CD4-positive, alpha-beta memory T cell (primary cell): ENCODE results near the gene FOXN3. TPM values are rescaled to one million over a fixed set of nuclear protein-coding genes. Genes with fewer than 3 reads are reported as not detected.
A peak's percentile ranks its signal among the peaks of the same experiment; 100 is the strongest.

ENCODE experiments used
- CTCF ChIA-PET: fragments of 350-600 bp; sonication (Branson Sonifier 250); formaldehyde crosslinking; loops from one replicate; lab custom pipeline; 2021; ENCODE audit warnings: inconsistent platforms; ENCODE audit not compliant: partially characterized antibody; lab: Charles Lee
- POLR2A ChIA-PET: fragments of 350-600 bp; sonication (Branson Sonifier 250); formaldehyde crosslinking; loops from one replicate; lab custom pipeline; 2021; ENCODE audit not compliant: partially characterized antibody; lab: Charles Lee
- DNase-seq, 5 donors: peaks; one replicate each; pipeline versions ENCODE4 v3.0.0 to v3.0.0-alpha.2; 2020 to 2022; ENCODE audit warnings: mixed read lengths in 1 of 5
- H3K27ac ChIP-seq: one replicate; pipeline ENCODE4 v1.7.0; 2013; ENCODE audit warnings: low read depth, low read length
- H3K27me3 ChIP-seq: 2 replicates; pipeline ENCODE4 v1.7.0; 2013; ENCODE audit warnings: mild to moderate bottlenecking, low read length, moderate library complexity; ENCODE audit not compliant: insufficient read depth
- H3K36me3 ChIP-seq: 2 replicates; pipeline ENCODE4 v1.7.0; 2013; ENCODE audit warnings: mild to moderate bottlenecking, low read length, moderate library complexity; ENCODE audit not compliant: insufficient read depth
- H3K4me1 ChIP-seq: 2 replicates; pipeline ENCODE4 v1.7.0; 2013; ENCODE audit warnings: mild to moderate bottlenecking, low read length, moderate library complexity; ENCODE audit not compliant: insufficient read depth
- H3K4me3 ChIP-seq, 2 donors: one replicate each; pipeline ENCODE4 v1.7.0; 2013; ENCODE audit warnings: low read length in 2 of 2, mild to moderate bottlenecking in 1 of 2
- H3K9me3 ChIP-seq, 2 donors: one replicate each; pipeline ENCODE4 v1.7.0; 2013; ENCODE audit warnings: low read length in 2 of 2, control low read depth in 1 of 2; ENCODE audit not compliant: control insufficient read depth in 1 of 2
- H3K27ac Mint-ChIP-seq, 7 donors: one replicate each; pipeline ENCODE4 v1.8.0; 2020 to 2021; ENCODE audit warnings: mixed read lengths in 7 of 7, mild to moderate bottlenecking in 6 of 7, inconsistent platforms in 3 of 7, moderate library complexity in 3 of 7
- H3K27me3 Mint-ChIP-seq, 2 donors: one replicate each; pipeline ENCODE4 v1.8.0; 2020 to 2021; ENCODE audit warnings: mixed read lengths in 2 of 2
- H3K36me3 Mint-ChIP-seq, 2 donors: one replicate each; pipeline ENCODE4 v1.8.0; 2020 to 2021; ENCODE audit warnings: mixed read lengths in 2 of 2, inconsistent platforms in 1 of 2, mild to moderate bottlenecking in 1 of 2
- H3K4me1 Mint-ChIP-seq, 4 donors: one replicate each; pipeline ENCODE4 v1.8.0; 2020 to 2021; ENCODE audit warnings: mixed read lengths in 4 of 4, mild to moderate bottlenecking in 1 of 4
- H3K4me3 Mint-ChIP-seq, 8 donors: one replicate each; pipeline ENCODE4 v1.8.0; 2020 to 2021; ENCODE audit warnings: mixed read lengths in 8 of 8, mild to moderate bottlenecking in 7 of 8, moderate library complexity in 6 of 8, inconsistent platforms in 3 of 8
- H3K9me3 Mint-ChIP-seq, 8 donors: one replicate each; pipeline ENCODE4 v1.8.0; 2020 to 2021; ENCODE audit warnings: mixed read lengths in 8 of 8, mild to moderate bottlenecking in 5 of 8, inconsistent platforms in 3 of 8, moderate library complexity in 1 of 8
- intact Hi-C: fragments of 100-400 bp; cut with micrococcal nuclease; formaldehyde crosslinking; loops from one replicate; pipeline ENCODE4 v1.15.1; 2023
- polyA plus RNA-seq, 2 donors: library from polyadenylated mRNA; unstranded; fragments of 300-500 nt; fragmentation: Illumina TruSeq; gene quantifications; one replicate each; pipeline ENCODE4 v1.2.3, GENCODE V29; 2021
- total RNA-seq, 2 experiments: library from RNA; stranded (reverse); gene quantifications; one replicate each; pipeline ENCODE4 v1.2.3, GENCODE V29; 2021

The FOXN3 gene
- total and polyA plus RNA-seq, 4 experiments from 2014 or later = 92.6 to 111 (median 106) TPM

DNA sequence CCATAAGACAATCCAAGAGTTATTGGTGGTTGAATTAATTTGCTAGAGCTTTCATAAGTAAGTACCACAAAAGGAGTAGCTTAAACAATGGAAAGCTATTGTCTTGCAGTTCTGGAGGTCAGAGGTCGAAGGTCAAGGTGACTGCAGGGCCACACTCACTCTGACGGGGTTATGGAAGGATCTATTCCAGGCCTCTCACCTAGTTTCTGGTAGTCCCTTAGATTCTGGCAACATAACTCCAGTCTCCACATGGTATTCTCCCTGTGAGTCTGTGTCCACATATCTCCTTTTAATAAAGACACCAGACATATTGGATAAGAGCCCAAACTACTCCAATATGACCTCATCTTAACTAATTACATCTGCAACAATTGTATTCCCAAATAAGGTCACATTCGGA lies 273.4 kb downstream of the FOXN3 start:
- Mint-ChIP-seq H3K9me3 (peaks cover 0 to 3% (median 0%) of the 10 kb centered on the region in 8 donors), H3K27me3 (peaks cover 0 to 6% of the 10 kb centered on the region in 2 donors), H3K4me1 (peaks cover 0 to 6% (median 0%) of the 10 kb centered on the region in 4 donors), H3K36me3 (no peaks in the 10 kb centered on the region), H3K27ac (no peak overlapping the region), H3K4me3 (no peak overlapping the region)
- no peaks in the 10 kb centered on the region for H3K9me3 ChIP-seq
- no peaks in the 10 kb centered on the region for H3K27me3 ChIP-seq
- CTCF ChIA-PET = no interaction called here
- H3K4me3 ChIP-seq = no peak overlapping the region
- no peak overlapping the region for H3K27ac ChIP-seq
- H3K4me1 ChIP-seq = no peaks in the 10 kb centered on the region
- intact Hi-C loops = no loop called here
- DNase-seq = no peak
- H3K36me3 ChIP-seq = no peaks in the 10 kb centered on the region
- POLR2A ChIA-PET = no interaction called here

GRCh38 chr14:89142366-89142765 lies 274.7 kb downstream of the FOXN3 start:
- Mint-ChIP-seq H3K27me3 (peaks cover 0 to 6% of the 10 kb centered on the region in 2 donors), H3K4me1 (peaks cover 0 to 6% (median 0%) of the 10 kb centered on the region in 4 donors), H3K4me3 (no peak overlapping the region), H3K36me3 (no peaks in the 10 kb centered on the region), H3K9me3 (peaks cover 0 to 9% (median 3%) of the 10 kb centered on the region in 8 donors), H3K27ac (no peak overlapping the region)
- intact Hi-C loops = no loop called here
- Histone ChIP-seq H3K27me3 (no peaks in the 10 kb centered on the region), H3K36me3 (no peaks in the 10 kb centered on the region), H3K4me3 (no peak overlapping the region), H3K27ac (no peak overlapping the region), H3K4me1 (no peaks in the 10 kb centered on the region), H3K9me3 (no peaks in the 10 kb centered on the region)
- ChIA-PET CTCF (no interaction called here), POLR2A (no interaction called here)
- DNase-seq = no peak

DNA sequence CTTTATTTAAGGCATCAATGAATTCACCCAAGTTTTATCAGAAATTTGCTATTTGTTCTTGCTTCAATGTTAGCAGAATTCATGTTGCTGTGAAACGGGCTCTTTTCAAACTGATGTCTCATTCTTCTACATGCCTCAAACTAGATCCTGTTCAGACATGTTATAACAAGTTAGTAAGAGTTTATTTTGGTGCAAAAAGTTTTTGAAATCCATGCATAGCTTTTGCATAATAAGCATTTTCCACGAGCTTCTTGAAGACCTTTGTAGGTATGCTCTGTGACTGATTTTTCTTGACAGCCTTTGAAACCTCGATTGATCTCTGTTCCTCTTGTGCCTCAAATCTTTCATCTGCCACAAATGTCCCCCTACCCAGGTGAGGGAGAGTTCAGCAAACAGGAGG lies 275.2 kb downstream of the FOXN3 start:
- Histone ChIP-seq H3K4me3 (no peak overlapping the region), H3K27me3 (no peaks in the 10 kb centered on the region), H3K36me3 (no peaks in the 10 kb centered on the region), H3K4me1 (no peaks in the 10 kb centered on the region), H3K27ac (no peak overlapping the region), H3K9me3 (no peaks in the 10 kb centered on the region)
- H3K27ac Mint-ChIP-seq = no peak overlapping the region
- POLR2A ChIA-PET = no interaction called here
- intact Hi-C loops = no loop called here
- CTCF ChIA-PET = no interaction called here
- no peak overlapping the region for H3K4me3 Mint-ChIP-seq
- peaks cover 0 to 2% of the 10 kb centered on the region in 2 donors for H3K36me3 Mint-ChIP-seq
- DNase-seq = no peak
- peaks cover 0 to 6% of the 10 kb centered on the region in 2 donors for H3K27me3 Mint-ChIP-seq
- H3K9me3 Mint-ChIP-seq = peaks cover 0 to 14% (median 8%) of the 10 kb centered on the region in 8 donors
- H3K4me1 Mint-ChIP-seq = peaks cover 0 to 6% (median 0%) of the 10 kb centered on the region in 4 donors

- Mint-ChIP-seq H3K27me3 (peaks cover 0 to 3% of the 10 kb centered on the region in 2 donors), H3K36me3 (peaks cover 8 to 10% of the 10 kb centered on the region in 2 donors), H3K4me3 (no peak overlapping the region), H3K27ac (no peak overlapping the region), H3K9me3 (peaks cover 6 to 29% (median 23%) of the 10 kb centered on the region in 8 donors), H3K4me1 (peaks cover 0 to 6% (median 0%) of the 10 kb centered on the region in 4 donors)
- H3K36me3 ChIP-seq = no peaks in the 10 kb centered on the region
- H3K4me3 ChIP-seq = no peak overlapping the region
- H3K27ac ChIP-seq = no peak overlapping the region
- H3K27me3 ChIP-seq = no peaks in the 10 kb centered on the region
- CTCF ChIA-PET = interaction anchor here (1.5 kb wide), 1 partner anchor 21 kb away, joined by 3 read pairs; no protein-coding TSS in a partner anchor
- intact Hi-C loops = no loop called here
- H3K9me3 ChIP-seq = peaks cover 0 to 5% of the 10 kb centered on the region in 2 donors
- POLR2A ChIA-PET = no interaction called here
- H3K4me1 ChIP-seq = no peaks in the 10 kb centered on the region
- no peak for DNase-seq
Measured at GRCh38 chr14:89140326-89140725, 276.7 kb downstream of the FOXN3 start.

DNA sequence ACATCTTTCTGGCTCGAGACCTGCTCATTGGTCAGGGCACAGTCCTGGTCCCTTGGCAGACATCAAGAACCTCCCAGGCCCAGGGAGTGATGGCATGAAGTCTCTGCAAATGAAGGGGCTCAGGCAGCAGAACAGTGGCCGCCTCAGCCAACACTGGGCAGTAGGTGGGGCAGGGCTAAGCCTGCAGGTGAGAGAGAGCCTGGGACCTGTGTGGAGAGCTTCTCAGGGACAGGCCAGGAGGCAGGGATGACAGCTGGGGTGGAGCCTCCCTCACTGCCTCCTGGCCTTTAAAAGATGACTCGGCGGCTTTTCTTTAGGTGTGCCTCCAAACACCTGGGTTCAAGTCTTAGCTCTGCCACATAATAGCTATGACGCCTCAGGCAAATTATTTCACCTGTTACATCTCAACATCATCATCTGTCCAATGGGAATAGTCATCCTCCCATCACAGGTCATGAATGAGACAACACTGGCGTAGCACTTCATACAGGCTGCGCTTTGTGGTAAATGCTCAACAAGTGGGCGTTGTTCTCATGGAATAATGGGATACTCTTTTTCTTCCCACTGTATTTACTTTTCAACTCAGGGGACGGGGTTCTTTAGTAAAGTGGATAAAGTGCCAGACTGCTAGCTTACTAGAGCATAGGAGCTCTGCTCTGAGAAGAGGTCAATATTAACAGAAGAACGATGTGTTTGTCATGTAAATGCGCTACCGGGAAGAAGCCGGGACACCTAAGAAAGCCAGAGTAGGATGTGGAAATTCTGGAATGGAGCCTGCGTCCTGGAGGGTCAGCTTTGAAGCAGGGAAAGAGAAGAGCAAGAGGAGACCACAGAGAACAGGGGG lies 277.4 kb downstream of the FOXN3 start:
- ChIA-PET CTCF (interaction anchor here (1.5 kb wide), 1 partner anchor 22 kb away, joined by 3 read pairs; no protein-coding TSS in a partner anchor), POLR2A (no interaction called here)
- no peak for DNase-seq
- Histone ChIP-seq H3K27ac (no peak overlapping the region), H3K36me3 (no peaks in the 10 kb centered on the region), H3K4me1 (no peaks in the 10 kb centered on the region), H3K27me3 (no peaks in the 10 kb centered on the region), H3K4me3 (no peak overlapping the region), H3K9me3 (peaks cover 0 to 5% of the 10 kb centered on the region in 2 donors)
- Mint-ChIP-seq H3K27ac (no peak overlapping the region), H3K4me3 (peak overlapping the region in 1 of 8 donors; percentile 38), H3K36me3 (peaks cover 8 to 10% of the 10 kb centered on the region in 2 donors), H3K9me3 (peaks cover 7 to 32% (median 26%) of the 10 kb centered on the region in 8 donors), H3K4me1 (peaks cover 0 to 6% (median 0%) of the 10 kb centered on the region in 4 donors), H3K27me3 (peaks cover 0 to 4% of the 10 kb centered on the region in 2 donors)
- intact Hi-C loops = no loop called here

DNA sequence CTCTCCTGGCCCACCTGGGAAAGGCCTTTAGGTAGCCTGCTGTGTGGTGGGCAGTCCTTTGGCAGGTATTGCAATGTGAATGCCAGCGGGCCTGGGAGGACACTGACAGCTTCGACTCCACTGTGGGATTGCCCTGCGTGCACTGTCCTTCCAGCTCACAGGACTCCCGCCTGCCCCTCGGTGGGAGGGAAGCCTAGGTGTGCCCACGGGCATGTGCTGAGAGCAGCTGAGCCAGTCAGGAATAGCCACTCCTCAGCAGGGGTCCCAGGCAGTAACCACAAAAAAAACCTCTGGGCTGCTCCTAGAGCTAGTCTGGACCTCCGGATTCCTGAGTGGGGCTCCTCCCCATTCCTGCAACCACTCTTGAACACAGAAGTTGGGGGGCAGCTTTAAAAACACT lies 278.2 kb downstream of the FOXN3 start:
- Histone ChIP-seq H3K4me3 (no peak overlapping the region), H3K4me1 (no peaks in the 10 kb centered on the region), H3K27ac (no peak overlapping the region), H3K36me3 (no peaks in the 10 kb centered on the region), H3K27me3 (no peaks in the 10 kb centered on the region), H3K9me3 (peaks cover 0 to 5% of the 10 kb centered on the region in 2 donors)
- intact Hi-C loops = no loop called here
- Mint-ChIP-seq H3K36me3 (peaks cover 8 to 10% of the 10 kb centered on the region in 2 donors), H3K4me3 (no peak overlapping the region), H3K27me3 (peaks cover 0 to 3% of the 10 kb centered on the region in 2 donors), H3K9me3 (peaks cover 5 to 32% (median 26%) of the 10 kb centered on the region in 8 donors), H3K27ac (no peak overlapping the region), H3K4me1 (peaks cover 0 to 6% (median 0%) of the 10 kb centered on the region in 4 donors)
- ChIA-PET POLR2A (no interaction called here), CTCF (no interaction called here)
- DNase-seq = no peak

DNA sequence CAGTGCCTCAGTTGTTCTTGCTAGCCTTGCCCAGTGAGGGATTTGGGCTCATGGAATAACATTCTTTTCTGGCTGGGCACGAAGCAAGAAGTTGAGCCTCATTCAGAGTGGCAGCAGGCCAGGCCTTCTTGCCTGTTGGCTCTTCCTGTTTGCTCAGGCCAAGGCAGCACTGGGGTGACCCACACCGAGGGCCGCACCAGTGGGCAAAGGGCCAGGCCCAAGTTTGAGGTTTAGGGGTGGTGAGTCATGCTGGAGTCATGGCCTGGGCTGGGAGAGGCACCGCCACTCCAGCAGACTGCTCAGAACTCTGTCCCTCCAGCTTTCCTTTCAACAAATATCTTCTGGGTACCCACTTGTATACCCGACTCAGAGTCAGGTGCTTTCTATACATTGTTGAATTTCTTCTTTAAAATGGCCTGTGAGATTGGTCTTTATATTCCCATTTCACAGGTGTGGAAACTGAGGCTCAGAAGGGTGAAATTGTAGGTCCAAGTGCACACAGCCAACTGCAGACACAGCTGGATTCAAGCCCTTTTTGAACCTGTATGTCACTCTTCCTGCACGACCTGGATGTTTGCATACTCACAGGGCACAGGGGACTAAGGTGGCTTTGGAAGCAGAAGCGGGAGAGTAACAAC lies 279.4 kb downstream of the FOXN3 start:
- ChIA-PET POLR2A (no interaction called here), CTCF (interaction anchor here (0.9 kb wide), 1 partner anchor 21 kb away, joined by 3 read pairs; no protein-coding TSS in a partner anchor)
- H3K27me3 Mint-ChIP-seq = peaks cover 2 to 3% of the 10 kb centered on the region in 2 donors
- no peak for DNase-seq
- no peaks in the 10 kb centered on the region for H3K4me1 ChIP-seq
- peaks cover 0 to 5% of the 10 kb centered on the region in 2 donors for H3K9me3 ChIP-seq
- intact Hi-C loops = no loop called here
- no peak overlapping the region for H3K27ac ChIP-seq
- no peak overlapping the region for H3K4me3 Mint-ChIP-seq
- H3K36me3 Mint-ChIP-seq = peaks cover 8 to 10% of the 10 kb centered on the region in 2 donors
- peaks cover 0 to 6% (median 0%) of the 10 kb centered on the region in 4 donors for H3K4me1 Mint-ChIP-seq
- H3K36me3 ChIP-seq = no peaks in the 10 kb centered on the region
- H3K27me3 ChIP-seq = no peaks in the 10 kb centered on the region
- no peak overlapping the region for H3K27ac Mint-ChIP-seq
- no peak overlapping the region for H3K4me3 ChIP-seq
- H3K9me3 Mint-ChIP-seq = peaks cover 5 to 32% (median 26%) of the 10 kb centered on the region in 8 donors
